Activated T-helper 17 cell treated with anti-CD3 and anti-CD28 coated beads, Interleukin-2, amount 50 U/mL, for 72 hours (primary cell): ENCODE data around the gene FOSL2. TPM values are rescaled to one million over a fixed set of nuclear protein-coding genes. Genes with fewer than 3 reads are reported as not detected.

ENCODE experiments used
- ATAC-seq: fragments of 150-1000 bp; cut with Tn5 transposase; replicated peaks from 2 replicates; pipeline ENCODE4 v1.10.0; 2021; ENCODE audit warnings: mild to moderate bottlenecking, moderate library complexity
- H3K27ac Mint-ChIP-seq: one replicate; pipeline ENCODE4 v1.8.0; 2022; ENCODE audit warnings: mixed read lengths
- H3K27me3 Mint-ChIP-seq: one replicate; pipeline ENCODE4 v1.8.0; 2022; ENCODE audit warnings: mixed read lengths
- H3K36me3 Mint-ChIP-seq: one replicate; pipeline ENCODE4 v1.8.0; 2022; ENCODE audit warnings: low read depth, mild to moderate bottlenecking, mixed read lengths
- H3K4me1 Mint-ChIP-seq: one replicate; pipeline ENCODE4 v1.8.0; 2022; ENCODE audit warnings: mixed read lengths
- H3K4me3 Mint-ChIP-seq: one replicate; pipeline ENCODE4 v1.8.0; 2022; ENCODE audit warnings: mild to moderate bottlenecking, mixed read lengths
- H3K9me3 Mint-ChIP-seq: one replicate; pipeline ENCODE4 v1.8.0; 2022; ENCODE audit warnings: mixed read lengths
- total RNA-seq, 2 donors: library from RNA; stranded (reverse); gene quantifications; one replicate each; pipeline ENCODE4 v1.2.3, GENCODE V29; 2022

The FOSL2 gene
- total RNA-seq, 2 donors from 2014 or later = 90.9 to 214 TPM

- Mint-ChIP-seq H3K9me3 (peaks cover 3% of the 10 kb centered on the region), H3K27ac (peak overlapping the region; percentile 33), H3K4me3 (no peak overlapping the region), H3K36me3 (no peaks in the 10 kb centered on the region), H3K4me1 (peaks cover 22% of the 10 kb centered on the region), H3K27me3 (no peaks in the 10 kb centered on the region)
- ATAC-seq = no peak
Observed at GRCh38 chr2:28439127-28439526, 46.5 kb downstream of the FOSL2 start.

- Mint-ChIP-seq H3K36me3 (no peaks in the 10 kb centered on the region), H3K9me3 (peaks cover 3% of the 10 kb centered on the region), H3K4me1 (peaks cover 18% of the 10 kb centered on the region), H3K27ac (no peak overlapping the region), H3K4me3 (no peak overlapping the region), H3K27me3 (no peaks in the 10 kb centered on the region)
- ATAC-seq = no peak
Observed at GRCh38 chr2:28439763-28440162, 47.1 kb downstream of the FOSL2 start.

GRCh38 chr2:28442328-28442727, 49.7 kb downstream of the FOSL2 start:
- Mint-ChIP-seq H3K27ac (peak overlapping the region; percentile 6), H3K27me3 (no peaks in the 10 kb centered on the region), H3K9me3 (peaks cover 3% of the 10 kb centered on the region), H3K4me3 (peak overlapping the region; percentile 30), H3K4me1 (peaks cover 20% of the 10 kb centered on the region), H3K36me3 (no peaks in the 10 kb centered on the region)
- peak; percentile 51 for ATAC-seq

GRCh38 chr2:28444956-28445355, 52.3 kb downstream of the FOSL2 start:
- Mint-ChIP-seq H3K27me3 (no peaks in the 10 kb centered on the region), H3K27ac (peak overlapping the region; percentile 98), H3K36me3 (peaks cover 7% of the 10 kb centered on the region), H3K9me3 (peaks cover 3% of the 10 kb centered on the region), H3K4me3 (peak overlapping the region; percentile 85), H3K4me1 (peaks cover 42% of the 10 kb centered on the region)
- ATAC-seq = no peak

GRCh38 chr2:28445448-28446258, 53.0 kb downstream of the FOSL2 start:
- Mint-ChIP-seq H3K36me3 (peaks cover 9% of the 10 kb centered on the region), H3K27me3 (no peaks in the 10 kb centered on the region), H3K4me3 (peak overlapping the region; percentile 85), H3K9me3 (peaks cover 3% of the 10 kb centered on the region), H3K4me1 (peaks cover 49% of the 10 kb centered on the region), H3K27ac (peak overlapping the region; percentile 98)
- ATAC-seq = peak; percentile 75

GRCh38 chr2:28446531-28446930, 53.9 kb downstream of the FOSL2 start:
- Mint-ChIP-seq H3K27ac (peak overlapping the region; percentile 98), H3K9me3 (peaks cover 3% of the 10 kb centered on the region), H3K27me3 (no peaks in the 10 kb centered on the region), H3K36me3 (peaks cover 9% of the 10 kb centered on the region), H3K4me3 (peak overlapping the region; percentile 85), H3K4me1 (peaks cover 49% of the 10 kb centered on the region)
- no peak for ATAC-seq

DNA sequence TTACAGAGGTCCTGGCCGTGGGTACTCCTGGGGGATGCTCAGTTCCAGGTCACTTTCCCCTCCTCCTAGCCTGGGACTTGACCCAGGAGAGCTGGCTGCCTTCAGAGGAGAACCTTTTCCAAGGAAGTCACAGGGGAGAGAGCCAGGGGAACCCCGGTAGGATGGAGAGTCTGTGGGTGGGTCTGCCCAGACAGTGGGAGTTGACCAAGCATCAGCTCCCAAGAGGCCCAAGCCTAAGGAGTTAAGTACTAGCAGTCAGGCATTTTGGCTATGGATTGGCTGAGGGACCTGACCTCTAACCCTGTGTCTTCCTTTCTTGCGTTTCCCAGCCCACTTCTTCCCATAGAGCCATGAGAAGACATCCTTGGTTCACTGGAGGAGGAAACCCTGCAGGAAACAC, 54.4 kb downstream of the FOSL2 start:
- Mint-ChIP-seq H3K4me3 (peak overlapping the region; percentile 85), H3K9me3 (no peaks in the 10 kb centered on the region), H3K36me3 (peaks cover 9% of the 10 kb centered on the region), H3K27ac (peak overlapping the region; percentile 98), H3K4me1 (peaks cover 43% of the 10 kb centered on the region), H3K27me3 (no peaks in the 10 kb centered on the region)
- ATAC-seq = no peak

DNA sequence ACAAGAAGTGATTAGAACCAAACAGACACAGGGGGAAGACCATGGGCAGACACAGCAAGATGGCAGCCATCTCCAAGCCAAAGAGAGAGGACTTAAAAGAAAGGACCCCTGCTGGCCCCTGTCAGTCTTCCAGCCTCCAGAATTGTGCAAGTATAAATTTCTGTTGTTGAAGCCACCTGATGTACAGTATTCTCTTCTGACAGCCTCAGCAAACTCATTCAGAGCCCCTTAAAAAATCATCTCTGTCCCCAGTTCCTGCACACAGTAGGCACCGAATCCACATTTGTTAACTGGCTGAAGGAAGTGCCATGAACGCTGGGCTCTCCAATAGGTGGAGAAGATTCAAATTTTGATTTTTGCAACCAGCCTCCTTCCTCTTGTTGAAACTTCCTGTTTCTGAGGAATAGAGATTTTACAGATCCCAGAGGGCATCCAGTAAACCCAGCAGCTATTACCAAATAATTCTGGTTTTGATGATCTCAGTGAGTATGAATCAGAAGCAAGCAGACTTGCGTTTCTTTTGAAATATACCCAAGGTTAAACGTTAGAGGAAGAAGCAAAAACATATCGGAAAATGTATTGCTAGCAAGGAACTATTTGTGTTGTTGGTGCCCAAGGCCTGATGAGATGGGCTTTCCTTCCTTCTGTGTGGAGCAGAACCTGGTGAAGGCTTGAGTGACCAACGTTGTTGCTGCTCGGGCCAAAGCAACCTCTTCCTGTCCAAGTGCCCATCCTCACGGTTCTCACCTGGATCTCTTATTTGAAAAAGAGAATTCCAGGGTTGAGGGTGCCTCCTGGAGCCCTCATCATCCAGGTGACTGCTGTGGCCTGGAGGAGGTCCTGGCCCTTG, 55.5 kb downstream of the FOSL2 start:
- no peaks in the 10 kb centered on the region for H3K27me3 Mint-ChIP-seq
- H3K27ac Mint-ChIP-seq = peak overlapping the region; percentile 98
- peak overlapping the region; percentile 85 for H3K4me3 Mint-ChIP-seq
- H3K36me3 Mint-ChIP-seq = peaks cover 9% of the 10 kb centered on the region
- H3K4me1 Mint-ChIP-seq = peaks cover 41% of the 10 kb centered on the region
- no peaks in the 10 kb centered on the region for H3K9me3 Mint-ChIP-seq
- ATAC-seq = peak; percentile 32

GRCh38 chr2:28448793-28449100, 56.1 kb downstream of the FOSL2 start:
- peak overlapping the region; percentile 98 for H3K27ac Mint-ChIP-seq
- peaks cover 9% of the 10 kb centered on the region for H3K36me3 Mint-ChIP-seq
- peaks cover 41% of the 10 kb centered on the region for H3K4me1 Mint-ChIP-seq
- H3K27me3 Mint-ChIP-seq = no peaks in the 10 kb centered on the region
- peak overlapping the region; percentile 85 for H3K4me3 Mint-ChIP-seq
- ATAC-seq = no peak
- no peaks in the 10 kb centered on the region for H3K9me3 Mint-ChIP-seq

- H3K4me1 Mint-ChIP-seq = peaks cover 41% of the 10 kb centered on the region
- no peaks in the 10 kb centered on the region for H3K9me3 Mint-ChIP-seq
- no peak for ATAC-seq
- no peaks in the 10 kb centered on the region for H3K27me3 Mint-ChIP-seq
- H3K4me3 Mint-ChIP-seq = peak overlapping the region; percentile 85
- peaks cover 9% of the 10 kb centered on the region for H3K36me3 Mint-ChIP-seq
- H3K27ac Mint-ChIP-seq = peak overlapping the region; percentile 98
Observed at GRCh38 chr2:28449126-28449487, 56.4 kb downstream of the FOSL2 start.

- Mint-ChIP-seq H3K9me3 (no peaks in the 10 kb centered on the region), H3K36me3 (peaks cover 9% of the 10 kb centered on the region), H3K27ac (peak overlapping the region; percentile 98), H3K4me3 (peak overlapping the region; percentile 85), H3K27me3 (no peaks in the 10 kb centered on the region), H3K4me1 (peaks cover 41% of the 10 kb centered on the region)
- ATAC-seq = peak; percentile 77
Observed at GRCh38 chr2:28449488-28450395, 57.1 kb downstream of the FOSL2 start.

DNA sequence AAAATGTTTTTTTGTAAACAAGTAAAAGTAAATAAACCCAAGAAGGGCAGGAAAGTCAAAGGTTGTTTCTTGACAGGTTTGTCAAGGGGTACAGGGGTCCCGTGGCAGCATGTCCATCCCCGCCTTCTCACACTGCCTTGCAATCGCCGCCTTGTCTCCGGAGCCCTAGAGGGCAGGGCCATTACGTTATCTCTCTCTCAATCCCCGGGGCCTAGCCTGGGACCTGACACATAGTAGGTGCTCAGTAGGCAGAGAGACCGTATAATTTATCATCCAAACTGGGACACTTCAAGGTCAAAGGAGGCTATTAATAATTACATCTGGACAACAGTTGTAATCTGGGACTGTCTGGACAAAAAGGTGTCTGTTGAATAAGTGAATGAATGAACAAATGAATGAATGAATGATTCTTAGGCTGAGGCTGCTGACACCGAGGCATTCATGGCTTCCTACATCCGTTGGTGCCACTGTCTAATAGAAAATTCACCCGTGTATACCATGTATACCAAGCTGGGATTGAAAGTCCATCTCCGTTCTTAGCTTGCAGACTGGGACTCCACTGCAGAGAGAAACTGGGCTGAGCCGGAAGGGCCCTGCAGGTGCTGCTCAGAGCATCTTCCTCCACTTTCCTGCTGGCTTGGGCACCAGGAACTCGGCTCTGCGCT, 58.4 kb downstream of the FOSL2 start:
- Mint-ChIP-seq H3K27me3 (no peaks in the 10 kb centered on the region), H3K4me1 (peaks cover 38% of the 10 kb centered on the region), H3K9me3 (no peaks in the 10 kb centered on the region), H3K4me3 (peak overlapping the region; percentile 85), H3K36me3 (peaks cover 9% of the 10 kb centered on the region), H3K27ac (peak overlapping the region; percentile 98)
- no peak for ATAC-seq

DNA sequence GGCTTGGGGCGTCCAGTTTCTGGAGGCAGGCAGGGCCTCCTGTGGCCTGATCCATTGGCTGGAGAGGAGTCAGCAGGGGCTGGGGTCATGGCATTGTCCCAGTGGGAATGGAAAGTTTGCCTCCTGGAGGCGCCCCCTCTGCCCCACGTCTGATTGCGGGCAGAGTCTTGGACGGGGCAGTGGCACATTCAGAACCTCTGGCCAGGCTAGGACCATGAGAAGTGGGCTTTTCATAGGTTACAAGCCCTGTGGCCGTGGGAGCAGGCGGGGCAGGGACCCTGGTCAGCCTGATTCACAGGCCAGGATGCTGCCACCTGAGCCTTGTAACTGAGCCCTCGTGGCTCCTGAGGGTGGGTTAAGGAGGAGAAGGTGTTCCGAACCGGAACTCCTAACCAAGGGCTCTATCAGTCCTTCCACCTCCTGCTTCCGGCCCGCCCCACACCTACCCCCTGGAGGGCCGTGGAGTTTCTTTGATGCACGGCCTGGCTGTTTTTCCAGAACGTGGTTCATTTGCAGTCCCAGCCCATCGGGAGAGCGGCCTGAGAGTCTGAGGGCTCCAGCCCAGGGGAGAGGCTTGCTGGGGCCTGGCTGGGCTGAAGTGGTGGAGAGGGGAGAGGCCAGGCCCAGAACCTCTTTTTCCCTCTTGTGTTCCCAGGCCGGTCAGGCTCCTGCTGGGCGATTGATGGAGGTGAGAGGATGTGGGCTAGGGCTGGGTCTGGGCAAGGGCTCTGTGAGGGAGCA, 59.3 kb downstream of the FOSL2 start:
- H3K4me3 Mint-ChIP-seq = peak overlapping the region; percentile 85
- H3K36me3 Mint-ChIP-seq = peaks cover 9% of the 10 kb centered on the region
- H3K9me3 Mint-ChIP-seq = no peaks in the 10 kb centered on the region
- peaks cover 32% of the 10 kb centered on the region for H3K4me1 Mint-ChIP-seq
- ATAC-seq = no peak
- peak overlapping the region; percentile 98 for H3K27ac Mint-ChIP-seq
- H3K27me3 Mint-ChIP-seq = no peaks in the 10 kb centered on the region
